ENCODE data around the gene HRH3. TPM values are rescaled to one million over a fixed set of nuclear protein-coding genes. Genes with fewer than 3 reads are reported as not detected.

The HRH3 gene
- total and polyA plus RNA-seq, 8 donors, result not detected

GRCh38 chr20:62179162-62179504 lies 40.9 kb downstream of the HRH3 start:
- H3K27me3 ChIP-seq, result no peaks in the 10 kb centered on the region
- peaks cover 10 to 51% (median 48%) of the 10 kb centered on the region in 4 donors for H3K36me3 ChIP-seq
- no peak overlapping the region for H3K4me3 ChIP-seq
- WGBS, 5 donors, result 95 to 99% (median 97%) methylated on average over 14 of the region's 14 CpGs
- H3K4me1 ChIP-seq, result peaks cover 12 to 18% (median 17%) of the 10 kb centered on the region in 4 donors
- no peak overlapping the region for H3K27ac ChIP-seq
- no peak for DNase-seq
- intact Hi-C loops (cut with DNase I; ENCODE audit: low total_unique reads), result no loop called here
- H3K9me3 ChIP-seq, result no peaks in the 10 kb centered on the region
- TF ChIP-seq EP300 (IDR thresholded peaks at IDR 0.05), result no peak
- no peak for TF ChIP-seq POLR2A (IDR thresholded peaks at IDR 0.05)
- TF ChIP-seq CTCF (IDR thresholded peaks at IDR 0.05), result no peak
- no peak for TF ChIP-seq POLR2AphosphoS5 (IDR thresholded peaks at IDR 0.05)

GRCh38 chr20:62178316-62179161 lies 41.5 kb downstream of the HRH3 start:
- intact Hi-C loops (cut with DNase I; ENCODE audit: low total_unique reads), result no loop called here
- 80 to 92% (median 81%) methylated on average over 15 to 19 of the region's 19 CpGs for WGBS, 5 donors
- Histone ChIP-seq H3K36me3 (peaks cover 10 to 57% (median 53%) of the 10 kb centered on the region in 4 donors), H3K27me3 (no peaks in the 10 kb centered on the region), H3K4me3 (no peak overlapping the region), H3K4me1 (peaks cover 6 to 12% (median 11%) of the 10 kb centered on the region in 4 donors), H3K27ac (no peak overlapping the region), H3K9me3 (no peaks in the 10 kb centered on the region)
- peak in 1 of 2 donors; percentile 78 for DNase-seq
- TF ChIP-seq EP300 (IDR thresholded peaks at IDR 0.05) (no peak), POLR2A (IDR thresholded peaks at IDR 0.05) (no peak), POLR2AphosphoS5 (IDR thresholded peaks at IDR 0.05) (no peak), CTCF (IDR thresholded peaks at IDR 0.05) (no peak)

GRCh38 chr20:62177307-62177706 lies 42.8 kb downstream of the HRH3 start:
- no peaks in the 10 kb centered on the region for H3K27me3 ChIP-seq
- no peak for DNase-seq
- H3K9me3 ChIP-seq, result no peaks in the 10 kb centered on the region
- 91 to 97% (median 93%) methylated on average over 9 of the region's 9 CpGs for WGBS, 5 donors
- no peak overlapping the region for H3K27ac ChIP-seq
- intact Hi-C loops (cut with DNase I; ENCODE audit: low total_unique reads), result no loop called here
- H3K4me1 ChIP-seq, result peaks cover 2 to 7% (median 6%) of the 10 kb centered on the region in 4 donors
- no peak for TF ChIP-seq CTCF (IDR thresholded peaks at IDR 0.05)
- TF ChIP-seq POLR2A (IDR thresholded peaks at IDR 0.05), result no peak
- no peak for TF ChIP-seq EP300 (IDR thresholded peaks at IDR 0.05)
- TF ChIP-seq POLR2AphosphoS5 (IDR thresholded peaks at IDR 0.05), result no peak
- no peak overlapping the region for H3K4me3 ChIP-seq
- H3K36me3 ChIP-seq, result peaks cover 10 to 70% (median 65%) of the 10 kb centered on the region in 4 donors

- Histone ChIP-seq H3K27me3 (no peaks in the 10 kb centered on the region), H3K27ac (no peak overlapping the region), H3K4me1 (peaks cover 0 to 3% (median 2%) of the 10 kb centered on the region in 4 donors), H3K4me3 (no peak overlapping the region), H3K9me3 (no peaks in the 10 kb centered on the region), H3K36me3 (peaks cover 10 to 73% (median 68%) of the 10 kb centered on the region in 4 donors)
- intact Hi-C loops (cut with DNase I; ENCODE audit: low total_unique reads), result no loop called here
- 88 to 94% (median 91%) methylated on average over 15 of the region's 15 CpGs for WGBS, 5 donors
- no peak for DNase-seq
- TF ChIP-seq POLR2AphosphoS5 (IDR thresholded peaks at IDR 0.05) (no peak), CTCF (IDR thresholded peaks at IDR 0.05) (no peak), POLR2A (IDR thresholded peaks at IDR 0.05) (no peak), EP300 (IDR thresholded peaks at IDR 0.05) (no peak)
Measured at GRCh38 chr20:62176866-62177265, 43.2 kb downstream of the HRH3 start.
